ENCODE measurements around the gene ADD1.

Gene ADD1

GRCh38 chr4:2806390-2807355 lies 37.0 kb upstream of the ADD1 start:
- DNase-seq = no peak

- no peak for DNase-seq
Observed at GRCh38 chr4:2807571-2807970, 36.1 kb upstream of the ADD1 start.

- DNase-seq = no peak
Observed at GRCh38 chr4:2808001-2808400, 35.6 kb upstream of the ADD1 start.

DNA sequence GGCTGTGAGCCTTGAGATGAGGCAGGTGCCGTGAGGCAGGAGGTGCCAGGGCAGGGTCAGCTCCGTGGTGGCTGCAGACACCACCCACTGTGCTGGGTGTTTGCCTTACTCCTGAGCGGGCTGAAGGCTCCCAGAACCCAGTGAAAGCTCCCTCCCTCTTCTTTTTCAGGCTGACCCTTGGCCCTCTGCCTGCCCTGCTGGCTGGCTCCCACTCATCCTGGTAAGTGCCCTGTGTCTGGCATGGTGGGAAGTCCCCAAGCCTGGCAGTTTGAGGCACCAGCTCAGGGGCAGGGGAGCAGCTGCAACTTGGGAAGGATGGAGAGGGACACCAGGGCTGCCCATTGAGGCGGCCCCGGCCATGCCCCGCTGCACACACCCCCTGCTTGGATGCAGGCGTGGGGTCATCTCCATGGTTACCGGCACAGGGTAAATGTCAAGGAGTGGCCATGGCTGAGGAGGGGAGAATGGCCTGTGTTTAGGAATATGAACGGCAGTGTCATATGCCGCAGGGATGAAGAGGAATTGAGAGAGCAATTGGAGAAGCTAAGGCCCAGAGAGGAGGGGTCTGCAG lies 33.9 kb upstream of the ADD1 start:
- no peak for DNase-seq

GRCh38 chr4:2810388-2810787 lies 33.3 kb upstream of the ADD1 start:
- no peak for DNase-seq

GRCh38 chr4:2811830-2812611 lies 31.6 kb upstream of the ADD1 start:
- DNase-seq = no peak

GRCh38 chr4:2812612-2813354 lies 30.9 kb upstream of the ADD1 start:
- no peak for DNase-seq

DNA sequence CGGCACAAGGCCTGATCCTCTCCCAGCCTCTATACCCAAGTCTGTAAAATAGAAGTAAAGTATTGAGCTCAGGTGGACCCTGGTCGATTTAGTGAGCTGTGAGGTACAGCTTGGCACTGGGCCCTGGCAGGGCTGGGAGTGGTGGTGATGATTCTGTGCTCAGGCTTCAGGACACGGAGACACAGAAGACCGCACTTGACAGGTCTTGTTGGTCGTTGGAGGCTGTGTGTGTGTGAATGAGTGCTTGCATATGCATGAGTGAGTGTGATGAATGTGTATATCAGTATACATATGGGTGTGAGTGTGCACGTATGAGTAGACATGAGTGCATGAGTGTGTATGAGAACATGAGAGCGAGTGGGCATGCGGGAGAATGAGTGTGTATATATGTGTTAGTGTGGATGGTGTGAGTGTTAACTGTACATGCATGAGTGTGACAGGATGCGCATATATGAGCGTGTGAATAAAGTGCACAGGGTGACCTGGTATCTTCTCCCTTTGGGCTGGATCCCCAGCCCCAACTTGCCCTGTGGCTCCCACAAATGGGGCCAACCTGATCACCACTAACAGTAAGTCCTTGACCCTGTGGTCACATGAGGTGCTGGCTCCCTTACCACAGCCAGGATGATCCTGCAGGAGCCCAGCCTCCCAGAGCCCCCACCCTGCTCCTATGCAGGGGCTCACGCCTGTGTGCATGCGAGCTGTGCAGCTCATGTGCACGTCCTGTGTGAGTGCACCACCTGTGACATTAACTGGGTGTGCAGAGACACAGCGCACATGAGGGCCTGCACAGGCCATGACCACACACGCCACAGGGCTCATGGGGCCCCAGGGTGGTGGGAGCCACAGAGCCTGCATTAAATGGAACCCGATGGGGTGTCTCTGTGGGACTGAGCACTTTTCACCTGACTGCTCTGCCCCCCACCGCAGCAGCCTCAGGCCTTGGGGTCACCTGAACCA lies 29.9 kb upstream of the ADD1 start:
- no peak for DNase-seq

DNA sequence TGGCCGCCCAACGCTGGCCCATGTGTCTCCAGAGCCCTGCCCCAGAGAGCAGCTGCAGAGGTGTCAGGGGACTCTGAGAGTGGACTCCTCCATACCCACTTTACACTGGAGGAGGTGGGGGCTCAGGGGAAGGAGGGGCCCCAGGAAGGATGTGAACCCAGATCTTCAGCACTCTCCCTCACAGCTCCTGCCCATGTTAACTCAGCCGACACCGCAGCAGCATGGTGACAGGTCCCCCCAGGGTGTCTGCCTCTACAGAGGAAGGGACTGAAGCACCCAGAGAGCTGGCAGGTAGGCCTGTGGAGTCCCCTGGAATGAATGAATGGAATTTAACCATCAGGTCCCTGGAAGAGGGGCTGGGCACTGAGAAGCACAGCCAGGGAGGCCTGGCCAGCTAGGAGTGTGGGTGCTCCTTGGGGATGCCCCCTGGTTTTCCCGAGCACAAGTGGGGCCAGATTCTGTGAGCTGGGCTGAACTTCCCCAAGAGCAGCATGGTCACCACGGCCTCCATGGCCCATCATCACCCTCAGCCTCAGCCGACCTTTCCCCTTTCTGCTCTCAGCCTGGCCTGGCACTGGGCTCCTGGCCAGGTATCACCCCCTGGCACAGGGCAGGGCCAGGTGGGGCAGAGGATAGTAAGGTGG lies 28.9 kb upstream of the ADD1 start:
- DNase-seq = no peak

- no peak for DNase-seq
Observed at GRCh38 chr4:2816401-2816954, 27.2 kb upstream of the ADD1 start.

DNA sequence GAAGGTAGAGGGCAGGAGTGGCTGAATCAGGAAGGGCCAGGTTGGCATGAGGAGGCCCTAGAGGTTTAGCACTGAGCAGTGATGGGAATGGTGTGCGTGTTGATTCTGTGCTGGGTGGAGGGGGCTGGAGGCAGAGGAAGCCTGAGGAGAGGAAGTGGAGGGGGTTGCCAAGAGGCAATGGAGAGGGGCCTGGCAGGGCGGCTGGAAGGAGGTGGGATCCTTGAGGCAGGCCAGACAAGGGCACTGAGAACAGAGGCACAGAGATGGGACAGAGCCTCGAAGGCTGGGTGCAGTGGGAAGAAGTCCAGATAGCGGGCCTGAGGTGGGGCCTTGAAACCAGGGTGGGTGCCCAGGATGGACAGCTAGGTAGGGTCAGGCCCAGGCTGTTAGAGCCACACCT lies 26.5 kb upstream of the ADD1 start:
- no peak for DNase-seq

GRCh38 chr4:2817701-2818350 lies 25.8 kb upstream of the ADD1 start:
- DNase-seq = no peak

DNA sequence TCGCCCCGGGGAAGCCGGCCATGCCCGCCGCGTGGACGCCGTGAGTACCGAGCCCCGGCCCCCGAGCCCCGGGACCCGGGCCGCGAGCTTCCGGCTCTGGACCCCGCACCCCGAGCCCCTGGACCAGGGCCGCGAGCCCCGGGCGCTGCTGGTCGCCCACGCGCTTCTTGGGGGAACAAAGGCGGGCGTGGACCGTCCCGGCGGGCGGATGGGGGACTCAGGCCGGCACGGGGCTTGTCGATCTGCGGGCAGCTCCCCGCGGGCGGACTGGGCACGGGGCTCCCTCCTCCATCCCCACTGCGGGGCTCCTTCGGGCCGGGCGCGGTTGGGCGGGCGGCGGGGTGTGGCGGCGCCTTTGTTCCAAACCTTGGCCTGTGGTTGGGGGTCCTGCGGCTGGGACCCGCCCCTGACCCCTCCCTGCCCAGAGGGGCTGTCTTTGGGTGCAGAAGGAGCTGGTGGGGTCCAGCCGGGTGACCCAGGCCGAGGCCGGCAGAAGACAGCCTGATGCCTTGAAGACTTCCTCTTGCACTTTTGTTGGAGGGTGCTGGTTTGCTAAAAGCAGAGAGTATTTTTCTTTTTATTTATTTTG lies 25.2 kb upstream of the ADD1 start:
- no peak for DNase-seq

DNA sequence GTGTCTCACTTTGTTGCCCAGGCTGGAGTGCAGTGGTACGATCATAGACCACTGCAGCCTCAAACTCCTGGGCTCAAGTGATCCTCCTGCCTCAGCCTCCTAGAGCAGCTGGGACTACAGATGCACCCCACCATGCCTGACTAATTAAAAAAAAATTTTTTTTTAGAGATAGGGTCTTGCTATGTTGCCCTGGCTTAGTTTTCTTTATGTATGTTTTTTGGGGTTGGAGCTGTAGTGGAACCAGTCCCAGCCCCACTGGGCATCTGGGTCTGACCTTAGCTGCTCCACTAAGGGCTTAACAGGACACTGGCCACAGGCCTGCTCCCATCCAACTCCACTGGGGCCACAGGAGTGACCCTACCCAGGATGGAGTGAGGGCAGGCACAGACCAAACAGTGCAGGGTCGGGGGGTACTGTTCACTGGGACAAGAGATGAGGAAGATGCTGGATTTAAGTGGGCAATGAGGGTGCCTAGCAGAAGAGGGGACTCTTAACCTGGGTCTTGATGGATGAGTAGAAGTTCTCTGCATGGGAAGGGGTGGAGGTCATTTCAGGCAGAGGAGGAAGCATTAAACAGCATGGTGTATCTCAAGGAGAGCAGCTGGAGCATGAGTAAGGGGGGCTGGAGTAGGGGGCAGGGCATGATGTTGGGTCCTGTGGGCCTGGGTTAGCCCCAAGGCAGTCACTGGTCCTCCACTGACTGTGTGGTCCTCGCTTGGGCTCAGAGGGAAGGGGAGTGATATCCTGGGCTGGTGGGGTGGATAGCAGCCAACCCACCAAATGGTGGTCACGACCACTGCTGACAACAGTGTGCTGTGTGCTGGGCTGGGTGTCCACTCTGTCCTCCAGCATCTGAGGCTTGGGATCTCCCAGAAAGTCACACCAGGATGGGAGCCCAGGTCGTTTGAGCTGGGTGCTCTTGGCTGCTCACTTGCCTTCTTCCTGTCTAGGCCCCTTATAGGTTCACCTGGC lies 24.1 kb upstream of the ADD1 start:
- no peak for DNase-seq

DNA sequence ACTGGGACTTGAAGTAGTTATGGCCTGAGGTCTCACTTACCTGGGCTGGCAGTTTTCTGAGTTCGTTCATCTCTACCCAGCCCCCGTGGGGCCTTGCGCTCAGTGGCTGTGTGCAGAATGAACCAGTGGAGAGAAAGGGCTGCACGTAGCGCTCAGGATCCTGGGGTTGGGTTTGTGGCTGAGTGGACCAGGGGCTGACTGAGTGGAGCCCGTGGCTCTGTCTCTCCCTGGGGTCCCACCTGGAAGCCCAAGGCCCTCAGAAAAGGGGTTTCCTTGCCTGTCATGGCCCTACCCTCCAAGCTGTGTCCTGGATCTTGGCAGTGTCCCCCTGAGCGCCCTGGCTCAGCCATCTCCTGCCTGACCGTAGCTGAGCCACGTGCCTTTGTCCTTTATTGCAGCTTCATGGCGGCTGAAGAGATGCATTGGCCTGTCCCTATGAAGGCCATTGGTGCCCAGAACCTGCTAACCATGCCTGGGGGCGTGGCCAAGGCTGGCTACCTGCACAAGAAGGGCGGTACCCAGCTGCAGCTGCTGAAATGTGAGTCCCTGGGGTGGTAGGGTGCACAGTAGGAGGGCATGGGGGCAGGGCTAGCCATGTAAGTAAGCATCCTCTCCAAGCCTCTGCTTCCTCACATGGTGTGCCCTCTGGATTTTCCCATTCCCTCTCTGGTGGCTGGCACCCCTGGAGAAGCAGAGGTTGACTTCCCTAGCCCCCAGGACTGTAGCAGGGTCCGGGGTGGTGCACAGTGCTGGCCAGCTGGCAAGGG lies 23.2 kb upstream of the ADD1 start:
- no peak for DNase-seq

DNA sequence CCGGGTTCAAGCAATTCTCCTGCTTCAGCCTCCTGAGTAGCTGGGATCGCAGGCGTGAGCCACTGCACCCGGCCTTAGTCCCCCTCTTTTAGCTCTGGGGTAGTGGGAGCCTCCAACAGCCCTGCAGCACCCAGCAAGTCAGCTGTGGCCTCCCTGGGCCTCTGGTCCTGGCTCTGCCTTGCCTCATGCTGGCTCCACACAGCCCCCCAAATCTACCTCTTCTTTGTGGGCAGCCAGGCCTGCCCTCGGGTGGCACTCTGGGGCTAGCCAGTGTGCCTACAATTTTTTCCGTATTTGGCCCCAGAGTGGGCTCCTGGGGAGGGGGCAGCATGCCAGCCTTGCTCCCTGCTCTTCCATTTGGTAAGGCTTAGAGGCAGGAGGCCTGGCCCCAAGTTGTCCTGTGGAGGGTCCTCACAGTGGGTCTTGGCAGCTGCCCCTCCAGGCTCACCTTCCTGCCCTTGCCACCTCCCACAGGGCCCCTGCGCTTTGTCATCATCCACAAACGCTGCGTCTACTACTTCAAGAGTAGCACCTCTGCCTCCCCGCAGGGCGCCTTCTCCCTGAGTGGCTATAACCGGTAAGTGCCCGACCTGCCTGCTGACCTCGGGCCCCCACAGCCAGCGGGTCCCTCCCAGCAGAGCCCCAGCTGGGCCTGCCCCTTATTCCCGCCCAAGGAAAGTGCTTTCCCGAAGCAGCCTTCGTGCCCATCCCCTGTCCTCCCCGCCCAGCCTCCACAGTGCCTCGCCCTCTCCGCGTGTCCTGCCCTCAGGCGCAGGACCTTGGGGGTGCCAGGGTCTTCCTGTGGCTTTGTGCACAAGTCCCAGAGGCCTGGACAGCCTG lies 21.0 kb upstream of the ADD1 start:
- no peak for DNase-seq

DNA sequence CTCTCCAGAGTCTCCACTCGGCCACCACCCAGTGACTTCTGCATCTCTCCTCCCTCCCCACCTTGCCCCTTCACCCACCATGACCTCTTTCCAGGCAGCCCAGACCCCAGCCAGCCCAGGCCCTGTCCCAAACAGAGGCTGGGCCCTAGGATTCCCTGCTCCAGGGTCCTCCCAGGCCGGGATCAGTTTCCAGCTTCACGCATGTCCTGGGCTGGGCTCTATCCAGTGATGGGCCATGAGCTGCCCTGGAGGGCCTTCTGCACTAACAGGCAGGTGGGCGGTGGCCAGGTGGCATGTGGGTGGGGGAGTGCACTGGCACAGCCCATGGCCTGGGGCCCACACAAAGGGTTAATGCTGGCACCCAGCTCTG lies 20.4 kb upstream of the ADD1 start:
- DNase-seq = no peak

Data from GOT3 (cell line).